IPS DF 6.9 (cell line): ENCODE results near the gene MYO1G.
"Not testable (repeated sequence)": the region's sequence is repeated elsewhere in the genome, so short reads cannot be mapped to it uniquely, and the experiment has no call there.

ENCODE experiments used
- DNase-seq: peaks from one replicate; pipeline ENCODE4 v3.0.0-alpha.2; 2013; ENCODE audit warnings: low read depth, low spot score
- H3K27ac ChIP-seq: one replicate; pipeline ENCODE4 v1.5.1; 2013; ENCODE audit warnings: low read length, control low read depth
- H3K27me3 ChIP-seq: 2 replicates; pipeline ENCODE4 v1.6.1; 2013; ENCODE audit warnings: mild to moderate bottlenecking, low read length; ENCODE audit not compliant: control insufficient read depth, insufficient read depth
- H3K36me3 ChIP-seq: 2 replicates; pipeline ENCODE4 v1.6.1; 2013; ENCODE audit warnings: low read length; ENCODE audit not compliant: control insufficient read depth, insufficient read depth
- H3K4me1 ChIP-seq: 2 replicates; pipeline ENCODE4 v1.6.1; 2013; ENCODE audit warnings: low read length; ENCODE audit not compliant: control insufficient read depth, insufficient read depth
- H3K4me3 ChIP-seq: 2 replicates; pipeline ENCODE4 v1.5.1; 2013; ENCODE audit warnings: mild to moderate bottlenecking, low read length
- H3K9me3 ChIP-seq: 2 replicates; pipeline ENCODE4 v1.6.1; 2013; ENCODE audit warnings: low read length, inconsistent platforms; ENCODE audit not compliant: control insufficient read depth, insufficient read depth
- WGBS: extraction: QIAGEN DNeasy Blood & Tissue Kit; methylation state at CpG from one replicate; pipeline ENCODE4 v1.1.7; 2013; ENCODE audit warnings: mixed read lengths, missing lambda C conversion rate; ENCODE audit not compliant: insufficient read length, insufficient coverage; 5-methylcytosine and 5-hydroxymethylcytosine counted together

The MYO1G gene

GRCh38 chr7:44978511-44979366 is at the start of gene MYO1G:
Gene MYO1G, minus strand, starts transcription at chr7:44979015. Its CDS starts 54 bp downstream, at chr7:44978961.
- no peak for DNase-seq
- Histone ChIP-seq H3K27ac (no peak within 1 kb of the TSS), H3K4me1 (no peaks in the 10 kb centered on the region; the same call in 1 of the 2 replicates), H3K9me3 (no peaks in the 10 kb centered on the region), H3K27me3 (no peaks in the 10 kb centered on the region), H3K36me3 (peaks cover 13% of the 10 kb centered on the region), H3K4me3 (no peak within 1 kb of the TSS)
- WGBS, result no CpG with 5 or more reads among the region's 24 CpGs

GRCh38 chr7:45028138-45028919 is 49.5 kb upstream of the MYO1G start:
- H3K9me3 ChIP-seq, result no peaks in the 10 kb centered on the region
- WGBS, result no CpG with 5 or more reads among the region's 17 CpGs
- H3K4me3 ChIP-seq, result no peak overlapping the region
- no peak overlapping the region for H3K27ac ChIP-seq
- H3K36me3 ChIP-seq, result no peaks in the 10 kb centered on the region
- H3K4me1 ChIP-seq, result peaks cover 1% of the 10 kb centered on the region
- DNase-seq, result no peak
- H3K27me3 ChIP-seq, result no peaks in the 10 kb centered on the region

- no CpG with 5 or more reads among the region's 4 CpGs for WGBS
Observed at GRCh38 chr7:45027774-45028114, 48.9 kb upstream of the MYO1G start.

GRCh38 chr7:45026984-45027773 is 48.4 kb upstream of the MYO1G start:
- WGBS, result no CpG with 5 or more reads among the region's 10 CpGs
- no peaks in the 10 kb centered on the region for H3K27me3 ChIP-seq
- no peak for DNase-seq
- H3K4me3 ChIP-seq, result no peak overlapping the region
- H3K4me1 ChIP-seq, result peaks cover 1% of the 10 kb centered on the region
- no peak overlapping the region for H3K27ac ChIP-seq
- H3K9me3 ChIP-seq, result no peaks in the 10 kb centered on the region
- no peaks in the 10 kb centered on the region for H3K36me3 ChIP-seq

More at GRCh38 chr7:45027774-45028114, 48.9 kb upstream of the MYO1G start:
- Histone ChIP-seq H3K36me3 (no peaks in the 10 kb centered on the region), H3K27me3 (no peaks in the 10 kb centered on the region), H3K4me1 (peaks cover 1% of the 10 kb centered on the region), H3K4me3 (no peak overlapping the region), H3K27ac (no peak overlapping the region), H3K9me3 (no peaks in the 10 kb centered on the region)
- DNase-seq, result no peak

GRCh38 chr7:45026013-45026412 is 47.2 kb upstream of the MYO1G start:
- no CpG with 5 or more reads among the region's 1 CpG for WGBS
- Histone ChIP-seq H3K4me3 (no peak overlapping the region), H3K4me1 (no peaks in the 10 kb centered on the region; the same call in 1 of the 2 replicates), H3K27ac (no peak overlapping the region), H3K36me3 (no peaks in the 10 kb centered on the region), H3K27me3 (no peaks in the 10 kb centered on the region), H3K9me3 (no peaks in the 10 kb centered on the region)
- no peak for DNase-seq

GRCh38 chr7:45025473-45025872 is 46.7 kb upstream of the MYO1G start:
- not testable (repeated sequence) for H3K27ac ChIP-seq, H3K4me1 ChIP-seq

GRCh38 chr7:45024126-45024744 is 45.4 kb upstream of the MYO1G start:
- no peak overlapping the region for H3K4me3 ChIP-seq
- H3K27me3 ChIP-seq, result no peaks in the 10 kb centered on the region
- H3K4me1 ChIP-seq, result no peaks in the 10 kb centered on the region; the same call in 1 of the 2 replicates
- no peak for DNase-seq
- H3K36me3 ChIP-seq, result no peaks in the 10 kb centered on the region
- H3K9me3 ChIP-seq, result no peaks in the 10 kb centered on the region
- no CpG with 5 or more reads among the region's 2 CpGs for WGBS
- H3K27ac ChIP-seq, result no peak overlapping the region

More at GRCh38 chr7:45025473-45025872, 46.7 kb upstream of the MYO1G start:
- not testable (repeated sequence) for H3K27me3 ChIP-seq, H3K9me3 ChIP-seq, H3K4me3 ChIP-seq, DNase-seq, H3K36me3 ChIP-seq
- WGBS, result no CpG with 5 or more reads among the region's 12 CpGs

GRCh38 chr7:45021604-45022296 is 42.9 kb upstream of the MYO1G start:
- Histone ChIP-seq H3K4me1 (no peaks in the 10 kb centered on the region; the same call in 1 of the 2 replicates), H3K27me3 (no peaks in the 10 kb centered on the region), H3K36me3 (no peaks in the 10 kb centered on the region), H3K9me3 (no peaks in the 10 kb centered on the region), H3K4me3 (no peak overlapping the region), H3K27ac (no peak overlapping the region)
- no CpG with 5 or more reads among the region's 3 CpGs for WGBS
- DNase-seq, result no peak

GRCh38 chr7:45020915-45021314 is 42.1 kb upstream of the MYO1G start:
- no peak overlapping the region for H3K4me3 ChIP-seq
- no CpG with 5 or more reads among the region's 5 CpGs for WGBS
- H3K27ac ChIP-seq, result no peak overlapping the region
- H3K27me3 ChIP-seq, result no peaks in the 10 kb centered on the region
- no peaks in the 10 kb centered on the region; the same call in 1 of the 2 replicates for H3K4me1 ChIP-seq
- DNase-seq, result no peak
- no peaks in the 10 kb centered on the region for H3K9me3 ChIP-seq
- H3K36me3 ChIP-seq, result no peaks in the 10 kb centered on the region
